HK-2 (cell line): Measurements from ENCODE around the gene SLC8A1.

Experiments
- DNase-seq: peaks from one replicate; pipeline ENCODE4 v3.0.0-alpha.2; 2018; ENCODE audit not compliant: unreplicated experiment

The SLC8A1 gene

GRCh38 chr2:40451918-40452605 is at the start of gene SLC8A1:
TSS of gene SLC8A1 (minus strand) at chr2:40452090.
- no peak for DNase-seq

GRCh38 chr2:40499437-40499836 is 47.5 kb upstream of the SLC8A1 start:
- no peak for DNase-seq

- no peak for DNase-seq
Measured at GRCh38 chr2:40497251-40497859, 45.5 kb upstream of the SLC8A1 start.

DNA sequence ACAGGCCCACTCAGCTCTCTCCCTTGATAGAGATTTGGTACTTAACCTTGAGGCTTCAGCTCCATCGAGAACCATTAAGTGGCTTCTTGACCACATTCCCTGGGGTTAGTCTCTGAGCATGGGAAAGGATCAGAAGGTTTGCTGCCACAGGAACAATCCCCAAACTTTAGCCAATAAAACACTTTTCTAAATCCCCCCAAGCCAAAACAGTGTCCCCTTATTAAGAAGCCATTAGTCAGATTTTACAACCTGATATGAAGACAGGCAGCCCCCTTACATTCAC is 37.7 kb upstream of the SLC8A1 start:
- DNase-seq: no peak

GRCh38 chr2:40488927-40489677 is 37.2 kb upstream of the SLC8A1 start:
- no peak for DNase-seq

DNA sequence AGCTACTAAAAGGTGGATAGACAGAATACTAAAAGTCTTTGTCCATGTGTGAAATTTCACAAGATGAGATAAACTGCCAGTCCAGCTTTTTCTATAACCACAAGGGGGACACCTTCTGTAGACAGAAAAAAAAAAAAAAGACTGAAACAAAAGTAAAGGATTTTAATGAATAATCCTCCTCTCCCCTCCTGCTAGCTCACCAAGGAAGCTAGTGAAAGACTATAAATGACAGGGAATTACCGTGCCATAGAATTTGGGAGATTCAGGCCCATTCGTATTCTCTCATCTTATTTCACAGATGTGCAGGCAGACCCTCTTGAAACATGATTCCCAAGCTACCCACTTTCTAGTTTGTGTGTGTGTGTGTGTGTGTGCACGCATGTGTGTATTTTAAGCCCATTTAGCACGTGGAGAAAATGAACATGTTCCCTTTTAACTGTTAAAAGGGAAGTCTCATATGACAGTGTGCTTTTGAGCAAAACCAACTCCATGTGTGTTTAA is 36.3 kb upstream of the SLC8A1 start:
- no peak for DNase-seq

- peak; percentile 1 for DNase-seq
Measured at GRCh38 chr2:40487602-40488001, 35.7 kb upstream of the SLC8A1 start.

GRCh38 chr2:40485854-40486253 is 34.0 kb upstream of the SLC8A1 start:
- DNase-seq: no peak

GRCh38 chr2:40485318-40485717 is 33.4 kb upstream of the SLC8A1 start:
- no peak for DNase-seq

- no peak for DNase-seq
Measured at GRCh38 chr2:40483549-40484243, 31.8 kb upstream of the SLC8A1 start.

GRCh38 chr2:40480596-40480995 is 28.7 kb upstream of the SLC8A1 start:
- no peak for DNase-seq

DNA sequence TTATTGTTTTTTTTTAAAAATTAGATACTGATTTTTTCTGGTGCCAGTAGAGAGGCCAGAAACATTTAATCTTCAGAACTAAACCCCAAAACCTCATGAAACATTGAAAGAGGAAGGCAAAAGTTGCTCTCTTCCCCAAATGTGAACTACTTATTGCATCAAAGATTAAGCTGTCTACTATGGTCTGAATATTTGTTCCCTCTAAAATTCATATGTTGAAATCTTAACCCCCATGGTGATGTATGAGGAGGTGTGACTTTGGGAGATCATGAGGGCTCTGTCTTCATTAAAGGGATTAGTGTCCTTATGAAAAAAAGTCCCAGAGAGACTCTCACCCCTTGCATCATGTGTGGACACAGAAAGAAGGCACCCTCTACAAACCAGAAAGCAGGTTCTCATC is 28.2 kb upstream of the SLC8A1 start:
- DNase-seq: no peak

GRCh38 chr2:40477361-40477760 is 25.5 kb upstream of the SLC8A1 start:
- DNase-seq: no peak

DNA sequence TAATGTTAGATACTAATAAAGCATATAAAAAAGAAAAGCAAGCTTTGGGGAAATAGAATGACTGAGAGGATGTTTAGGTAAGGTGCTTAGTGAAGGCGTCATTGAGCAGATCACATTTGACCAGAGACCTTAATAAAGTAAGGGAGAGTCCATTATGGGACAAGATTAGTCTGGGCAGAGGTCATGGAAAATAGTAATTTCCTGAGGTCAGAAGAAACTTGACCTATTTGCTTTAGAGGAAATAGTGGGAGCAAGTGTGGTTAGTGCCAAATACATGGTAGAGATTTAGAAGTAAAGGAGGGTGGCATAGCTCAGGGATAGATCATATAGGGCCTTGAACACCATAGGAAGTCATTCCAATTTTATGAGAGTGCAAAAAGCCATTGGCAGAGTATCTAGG is 24.5 kb upstream of the SLC8A1 start:
- DNase-seq: no peak

DNA sequence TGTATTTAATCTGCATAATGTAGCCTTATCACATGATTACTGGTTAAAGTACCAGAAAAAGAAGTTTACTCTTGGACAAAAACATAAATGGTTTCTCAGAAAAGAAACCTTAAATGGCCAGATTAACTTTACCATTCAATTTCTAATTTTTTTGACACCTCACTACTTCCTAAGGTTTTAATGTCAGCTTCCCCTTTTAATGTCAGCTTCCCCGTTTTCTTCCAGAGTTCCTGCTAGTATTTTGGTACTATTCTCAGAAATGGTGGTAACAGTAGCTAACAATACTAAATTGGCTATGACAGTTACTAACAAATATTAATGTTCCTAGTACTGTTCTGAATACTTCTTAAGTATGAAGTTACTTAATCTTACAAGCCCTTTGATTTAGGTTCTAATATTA is 22.4 kb upstream of the SLC8A1 start:
- DNase-seq: no peak

DNA sequence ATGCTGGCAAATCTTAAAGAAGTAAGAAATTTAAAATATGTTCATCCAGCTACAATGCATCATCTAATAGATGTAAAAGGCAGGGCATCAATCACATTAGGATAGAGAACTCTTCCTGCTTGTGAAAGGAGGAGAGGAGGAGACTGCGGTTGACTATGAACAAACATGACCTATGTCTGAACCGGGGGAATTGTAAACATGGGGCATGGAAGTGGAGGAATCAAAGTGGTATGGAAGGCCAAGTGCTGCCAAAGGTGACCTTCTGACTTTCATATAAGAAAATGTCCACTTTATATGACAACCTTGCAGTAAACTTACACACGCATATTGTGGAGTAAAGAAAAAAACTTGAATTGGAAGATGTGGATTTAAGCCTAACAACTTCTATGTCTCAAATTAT is 20.0 kb upstream of the SLC8A1 start:
- DNase-seq: no peak

- DNase-seq: no peak
Measured at GRCh38 chr2:40470822-40471813, 19.2 kb upstream of the SLC8A1 start.

- DNase-seq: no peak
Measured at GRCh38 chr2:40466935-40467572, 15.2 kb upstream of the SLC8A1 start.

DNA sequence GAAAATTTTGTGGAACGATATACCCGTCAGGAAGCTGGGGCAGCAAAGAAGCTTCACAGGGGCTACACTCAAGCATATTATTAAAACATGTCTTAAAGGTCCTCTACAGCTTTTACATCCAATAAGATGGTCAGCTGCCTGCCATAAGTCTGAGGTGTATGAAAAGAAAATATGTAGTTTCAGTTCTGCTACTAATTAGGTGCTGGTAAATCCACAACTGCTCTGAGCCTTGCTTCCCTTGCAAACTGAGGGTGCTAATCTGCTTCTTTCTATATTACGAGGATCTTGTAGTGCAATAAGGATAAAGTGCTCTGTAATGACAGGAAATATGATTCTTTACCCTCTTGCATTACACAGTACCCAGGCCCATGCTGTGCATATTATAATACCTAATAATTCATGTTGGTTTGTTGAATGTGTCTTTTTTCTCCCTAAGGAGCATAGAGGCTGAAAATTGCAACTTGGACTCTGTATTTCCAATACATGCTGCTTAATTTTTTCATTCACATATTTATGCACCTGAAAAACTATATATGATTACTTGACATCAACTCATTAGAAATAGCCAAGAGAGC is 14.5 kb upstream of the SLC8A1 start:
- no peak for DNase-seq

DNA sequence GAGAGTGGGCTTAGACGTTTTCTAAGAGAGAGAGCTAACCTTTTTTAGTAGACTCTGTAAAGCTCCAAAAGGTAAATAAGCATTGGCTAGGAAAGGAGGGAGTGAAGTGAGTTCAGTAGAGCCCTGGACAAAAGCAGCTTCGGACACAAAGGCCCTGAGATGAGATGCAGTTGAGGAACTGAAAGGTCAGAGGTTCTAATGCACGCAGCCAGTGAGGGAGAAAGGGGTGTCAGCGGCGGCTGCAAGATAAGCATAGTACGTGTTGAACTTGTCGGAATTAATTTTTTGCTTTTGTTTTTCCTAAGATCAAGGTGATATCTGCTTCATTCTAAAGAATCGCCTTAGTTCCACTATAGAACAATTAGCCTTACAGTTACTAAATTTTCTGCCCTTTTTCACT is 11.2 kb upstream of the SLC8A1 start:
- DNase-seq: no peak
